Activated T-helper 1 cell treated with Interleukin-2 at 50 U/mL for 16 hours (primary cell): ENCODE data around the gene DUSP15.

Experiments
- DNase-seq: peaks from one replicate; pipeline ENCODE4 v3.0.0-alpha.2; 2020; ENCODE audit warnings: low read depth

Gene DUSP15

GRCh38 chr20:31894980-31895675 lies 24.8 kb upstream of the DUSP15 start:
- DNase-seq: no peak

GRCh38 chr20:31890646-31891045 lies 20.3 kb upstream of the DUSP15 start:
- DNase-seq: no peak

- DNase-seq: no peak
Measured at GRCh38 chr20:31883829-31884228, 13.5 kb upstream of the DUSP15 start.

GRCh38 chr20:31881945-31882344 lies 11.6 kb upstream of the DUSP15 start:
- no peak for DNase-seq

GRCh38 chr20:31879143-31879987 lies 9.0 kb upstream of the DUSP15 start:
- DNase-seq: peak; percentile 61

GRCh38 chr20:31877684-31878083 lies 7.4 kb upstream of the DUSP15 start:
- no peak for DNase-seq

GRCh38 chr20:31875671-31876070 lies 5.3 kb upstream of the DUSP15 start:
- no peak for DNase-seq

GRCh38 chr20:31872406-31872805 lies 2.1 kb upstream of the DUSP15 start:
- no peak for DNase-seq

GRCh38 chr20:31871618-31871954 lies 1.3 kb upstream of the DUSP15 start:
- DNase-seq: no peak

- no peak for DNase-seq
Measured at GRCh38 chr20:31870726-31871617, 645 bp upstream of the DUSP15 start.

- DNase-seq: no peak
Measured at GRCh38 chr20:31869673-31869941, 720 bp downstream of the DUSP15 start.

GRCh38 chr20:31868853-31869672 lies 1.3 kb downstream of the DUSP15 start:
- no peak for DNase-seq

- no peak for DNase-seq
Measured at GRCh38 chr20:31866221-31866620, 4.1 kb downstream of the DUSP15 start.

- no peak for DNase-seq
Measured at GRCh38 chr20:31864521-31865400, 5.6 kb downstream of the DUSP15 start.

- no peak for DNase-seq
Measured at GRCh38 chr20:31863296-31864085, 6.8 kb downstream of the DUSP15 start.

GRCh38 chr20:31862506-31862905 lies 7.8 kb downstream of the DUSP15 start:
- DNase-seq: no peak

GRCh38 chr20:31862157-31862470 lies 8.2 kb downstream of the DUSP15 start:
- DNase-seq: no peak

GRCh38 chr20:31861385-31862156 lies 8.8 kb downstream of the DUSP15 start:
- DNase-seq: peak; percentile 49

- no peak for DNase-seq
Measured at GRCh38 chr20:31861135-31861384, 9.3 kb downstream of the DUSP15 start.
